Fibroblast of mammary gland (primary cell): ENCODE data around the gene RFX2.
A peak's percentile ranks its signal among the peaks of the same experiment; 100 is the strongest.
"Not testable (repeated sequence)": the region's sequence is repeated elsewhere in the genome, so short reads cannot be mapped to it uniquely, and the experiment has no call there.

ENCODE experiments used
- DNase-seq: peaks from one replicate; pipeline ENCODE4 v3.0.0-alpha.2; 2010; ENCODE audit warnings: low read depth
- H3K4me3 ChIP-seq: 2 replicates; pipeline ENCODE4 v1.5.1; 2011; ENCODE audit warnings: low read depth, mild to moderate bottlenecking, low read length, moderate library complexity; ENCODE audit not compliant: control insufficient read depth
- TF ChIP-seq, protein P1 (sequence below): conservative IDR thresholded peaks from 2 replicates; pipeline ENCODE4 v1.5.1; 2011; ENCODE audit warnings: low read depth, low read length, inconsistent platforms; ENCODE audit not compliant: control insufficient read depth, insufficient read depth

RFX2 gene

DNA sequence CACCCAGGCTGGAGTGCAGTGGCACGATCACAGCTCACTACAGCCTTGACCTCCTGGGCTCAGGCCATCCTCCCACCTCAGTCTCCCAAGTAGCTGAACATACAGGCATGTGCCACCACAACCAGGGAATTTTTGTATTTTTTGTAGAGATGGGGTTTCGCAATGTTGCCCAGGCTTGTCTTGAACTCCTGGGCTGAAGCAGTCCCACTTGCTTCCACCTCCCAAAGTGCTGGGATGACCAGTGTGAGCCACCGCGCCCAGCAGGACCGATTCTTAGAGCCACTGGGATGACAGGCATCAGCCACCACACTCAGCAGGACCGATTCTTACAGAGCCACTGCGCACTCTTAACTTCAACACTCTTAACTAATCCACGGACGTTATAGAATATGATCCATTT, 77.5 kb downstream of the RFX2 start:
- no peak for DNase-seq
- no peak overlapping the region for H3K4me3 ChIP-seq
- TF ChIP-seq, protein P1, sequence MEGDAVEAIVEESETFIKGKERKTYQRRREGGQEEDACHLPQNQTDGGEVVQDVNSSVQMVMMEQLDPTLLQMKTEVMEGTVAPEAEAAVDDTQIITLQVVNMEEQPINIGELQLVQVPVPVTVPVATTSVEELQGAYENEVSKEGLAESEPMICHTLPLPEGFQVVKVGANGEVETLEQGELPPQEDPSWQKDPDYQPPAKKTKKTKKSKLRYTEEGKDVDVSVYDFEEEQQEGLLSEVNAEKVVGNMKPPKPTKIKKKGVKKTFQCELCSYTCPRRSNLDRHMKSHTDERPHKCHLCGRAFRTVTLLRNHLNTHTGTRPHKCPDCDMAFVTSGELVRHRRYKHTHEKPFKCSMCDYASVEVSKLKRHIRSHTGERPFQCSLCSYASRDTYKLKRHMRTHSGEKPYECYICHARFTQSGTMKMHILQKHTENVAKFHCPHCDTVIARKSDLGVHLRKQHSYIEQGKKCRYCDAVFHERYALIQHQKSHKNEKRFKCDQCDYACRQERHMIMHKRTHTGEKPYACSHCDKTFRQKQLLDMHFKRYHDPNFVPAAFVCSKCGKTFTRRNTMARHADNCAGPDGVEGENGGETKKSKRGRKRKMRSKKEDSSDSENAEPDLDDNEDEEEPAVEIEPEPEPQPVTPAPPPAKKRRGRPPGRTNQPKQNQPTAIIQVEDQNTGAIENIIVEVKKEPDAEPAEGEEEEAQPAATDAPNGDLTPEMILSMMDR: no peak

DNA sequence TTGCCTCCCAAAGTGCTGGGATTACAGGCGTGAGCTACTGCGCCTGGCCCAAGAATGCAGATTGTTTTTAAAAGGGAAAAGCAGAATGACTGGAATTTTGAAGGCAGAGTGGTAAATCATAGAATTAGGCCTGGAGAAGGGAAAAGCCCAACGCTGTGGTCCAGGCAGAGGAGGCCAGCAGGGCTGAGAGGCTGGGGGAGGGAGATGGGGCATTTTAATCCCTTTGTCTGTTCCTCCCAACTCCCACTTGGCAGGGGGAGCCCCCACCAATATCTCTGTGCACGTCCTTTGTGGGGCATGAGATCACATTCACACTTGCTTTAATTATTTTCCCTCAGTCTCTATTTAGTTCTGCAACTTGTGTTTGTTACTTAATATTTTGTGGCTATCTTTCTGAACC, 77.9 kb downstream of the RFX2 start:
- TF ChIP-seq, protein P1: no peak
- DNase-seq: no peak
- no peak overlapping the region for H3K4me3 ChIP-seq

DNA sequence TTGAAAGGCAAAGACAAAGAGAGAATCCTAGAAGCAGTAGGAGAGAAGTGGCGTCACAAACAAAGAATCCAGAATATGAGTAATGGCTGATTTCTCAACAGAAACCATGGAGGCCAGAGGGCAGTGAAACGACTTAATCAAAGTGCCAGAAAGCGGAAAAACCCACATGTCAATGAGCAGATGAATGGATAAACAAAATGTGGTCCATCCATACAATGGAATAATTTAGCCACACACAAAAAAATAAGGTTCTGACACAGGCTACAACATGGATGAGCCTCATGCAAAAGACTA, 80.1 kb downstream of the RFX2 start:
- TF ChIP-seq, protein P1: no peak
- DNase-seq: peak; percentile 87
- no peak overlapping the region for H3K4me3 ChIP-seq

DNA sequence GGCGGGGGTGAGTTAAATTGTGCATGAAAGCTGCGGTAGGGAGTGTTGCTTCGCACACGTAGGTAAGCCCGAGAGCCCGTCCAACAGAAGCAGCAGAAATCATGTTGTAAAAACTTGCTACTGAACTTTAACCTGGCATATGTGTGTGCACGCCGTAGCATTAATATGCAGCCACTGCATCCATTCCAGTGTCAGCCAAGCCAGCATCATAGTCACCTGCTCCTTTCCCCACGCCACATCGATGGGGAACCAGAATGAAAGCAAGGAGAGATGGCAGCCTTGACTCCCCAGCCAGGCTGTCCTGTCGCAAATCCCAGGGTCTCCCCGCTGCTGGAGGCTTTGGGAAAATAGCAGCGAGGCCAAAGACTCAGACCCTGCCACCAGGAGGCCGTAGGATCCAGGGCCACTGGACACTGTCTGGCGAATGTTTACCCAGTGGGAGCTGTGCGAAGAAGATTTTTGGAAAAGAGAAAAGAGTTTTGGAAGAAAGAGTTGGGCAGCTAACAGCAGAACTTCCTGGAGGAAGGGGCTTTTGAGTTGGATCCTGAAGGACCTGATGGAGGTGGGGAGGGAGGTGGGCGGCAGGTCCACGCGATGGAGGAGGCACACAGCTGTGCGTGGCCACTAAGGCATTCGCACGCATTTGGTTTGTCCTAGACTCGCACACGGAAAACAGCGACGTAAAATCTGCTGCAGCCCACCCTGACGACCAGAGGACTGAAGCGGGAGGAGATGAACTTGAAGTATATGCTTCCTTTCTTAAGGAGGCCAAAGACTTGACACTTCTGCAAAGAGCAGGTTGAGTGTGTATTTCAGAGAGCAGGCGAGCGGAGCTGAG, 83.7 kb downstream of the RFX2 start:
- H3K4me3 ChIP-seq: no peak overlapping the region
- TF ChIP-seq, protein P1: no peak
- no peak for DNase-seq

DNA sequence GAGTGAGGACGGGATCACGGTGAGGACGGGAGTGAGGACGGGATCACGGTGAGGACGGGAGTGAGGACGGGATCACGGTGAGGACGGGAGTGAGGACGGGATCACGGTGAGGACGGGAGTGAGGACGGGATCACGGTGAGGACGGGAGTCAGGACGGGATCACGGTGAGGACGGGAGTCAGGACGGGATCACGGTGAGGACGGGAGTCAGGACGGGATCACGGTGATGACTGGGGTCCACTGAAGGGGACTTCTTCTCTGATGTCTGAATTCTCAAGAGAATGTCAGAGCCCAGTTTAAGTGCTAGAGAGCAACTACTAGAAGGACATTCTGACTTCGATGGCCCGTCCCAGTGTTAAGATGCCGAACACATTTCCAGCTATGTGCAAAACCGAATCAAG, 85.5 kb downstream of the RFX2 start:
- not testable (repeated sequence) for DNase-seq, H3K4me3 ChIP-seq

- no peak for DNase-seq
- TF ChIP-seq, protein P1: no peak
- H3K4me3 ChIP-seq: no peak overlapping the region
Observed at GRCh38 chr19:6023936-6024335, 86.4 kb downstream of the RFX2 start.

DNA sequence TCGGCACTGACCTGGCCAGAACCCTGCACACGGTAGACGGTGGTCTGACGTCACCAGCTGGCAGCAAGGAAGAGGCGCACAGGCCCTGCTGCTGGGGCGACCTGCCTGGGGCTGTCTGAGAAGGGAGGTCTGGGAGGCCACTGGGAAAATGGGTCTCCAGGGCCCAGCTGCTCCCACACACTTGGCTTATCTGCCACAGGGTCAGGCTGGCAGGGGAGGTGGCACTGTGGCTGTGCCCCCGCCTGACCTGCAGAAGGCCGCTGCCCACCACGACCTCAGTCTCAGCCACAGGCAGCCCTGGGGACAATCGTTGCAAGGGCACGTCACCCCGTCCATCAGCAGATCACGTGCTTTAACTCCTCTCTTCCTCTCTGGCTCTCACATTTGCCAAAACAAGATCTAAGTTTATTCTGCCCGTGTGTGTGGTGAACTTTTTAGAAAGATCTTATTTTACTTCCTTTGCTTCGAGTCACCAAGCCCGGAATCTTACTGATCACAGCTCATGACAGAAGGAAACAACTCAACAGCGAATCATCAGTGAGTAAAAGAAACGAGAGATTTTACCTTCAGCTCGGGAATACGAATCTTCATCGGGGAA, 87.1 kb downstream of the RFX2 start:
- H3K4me3 ChIP-seq: no peak overlapping the region
- TF ChIP-seq, protein P1: no peak
- DNase-seq: peak; percentile 68
